T-helper 9 cell (primary cell): Measurements from ENCODE around the gene C2CD2.

Experiments used
- DNase-seq: peaks from one replicate; pipeline ENCODE4 v3.0.0-alpha.2; 2020

C2CD2 gene

DNA sequence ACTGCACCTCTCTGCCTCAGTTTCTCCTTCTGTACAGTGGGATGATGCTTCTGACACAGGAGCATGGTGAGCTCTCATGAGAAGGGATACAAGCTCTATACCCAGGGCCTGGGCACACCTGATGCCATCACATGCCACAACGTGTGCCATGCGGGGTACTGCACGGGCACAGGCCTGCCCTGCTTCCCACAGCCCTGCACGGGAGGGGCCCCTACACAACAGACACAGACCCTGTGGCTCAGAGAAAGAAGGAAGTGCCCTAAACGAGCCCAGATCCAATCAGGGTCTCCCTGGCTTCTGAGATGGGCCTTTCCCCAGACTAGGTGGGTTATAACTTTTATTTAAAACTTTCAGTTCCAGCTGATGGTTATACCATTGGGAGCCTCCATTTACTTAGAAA is 24.6 kb downstream of the C2CD2 start:
- DNase-seq, result no peak

DNA sequence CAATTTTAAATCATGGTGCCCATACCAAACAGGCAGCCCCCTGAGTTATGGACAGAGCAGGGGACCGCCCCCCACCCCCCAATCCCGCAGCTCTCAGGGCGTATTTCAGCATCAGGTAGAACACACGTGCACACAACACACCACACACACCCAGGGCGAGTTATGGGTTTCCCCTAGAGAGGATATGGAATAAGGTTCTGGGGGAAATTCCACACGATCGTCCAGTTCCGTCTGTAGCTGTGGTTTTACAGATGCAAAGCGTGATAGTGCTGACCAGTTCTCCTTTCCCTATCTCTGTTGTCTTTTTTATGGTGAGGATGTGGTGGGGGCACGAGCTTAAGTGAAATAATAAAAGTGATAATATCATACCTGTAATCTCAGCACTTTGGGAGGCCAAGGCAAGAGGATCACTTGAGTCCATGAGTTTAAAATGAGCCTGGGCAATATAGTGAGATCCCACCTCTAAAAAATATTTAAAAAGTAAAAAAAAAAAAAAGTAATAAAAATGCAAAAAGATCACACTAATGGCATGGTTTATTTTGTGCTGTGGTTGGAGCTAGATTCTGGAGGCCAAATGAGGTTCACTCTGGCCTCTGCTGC is 25.1 kb downstream of the C2CD2 start:
- no peak for DNase-seq

DNA sequence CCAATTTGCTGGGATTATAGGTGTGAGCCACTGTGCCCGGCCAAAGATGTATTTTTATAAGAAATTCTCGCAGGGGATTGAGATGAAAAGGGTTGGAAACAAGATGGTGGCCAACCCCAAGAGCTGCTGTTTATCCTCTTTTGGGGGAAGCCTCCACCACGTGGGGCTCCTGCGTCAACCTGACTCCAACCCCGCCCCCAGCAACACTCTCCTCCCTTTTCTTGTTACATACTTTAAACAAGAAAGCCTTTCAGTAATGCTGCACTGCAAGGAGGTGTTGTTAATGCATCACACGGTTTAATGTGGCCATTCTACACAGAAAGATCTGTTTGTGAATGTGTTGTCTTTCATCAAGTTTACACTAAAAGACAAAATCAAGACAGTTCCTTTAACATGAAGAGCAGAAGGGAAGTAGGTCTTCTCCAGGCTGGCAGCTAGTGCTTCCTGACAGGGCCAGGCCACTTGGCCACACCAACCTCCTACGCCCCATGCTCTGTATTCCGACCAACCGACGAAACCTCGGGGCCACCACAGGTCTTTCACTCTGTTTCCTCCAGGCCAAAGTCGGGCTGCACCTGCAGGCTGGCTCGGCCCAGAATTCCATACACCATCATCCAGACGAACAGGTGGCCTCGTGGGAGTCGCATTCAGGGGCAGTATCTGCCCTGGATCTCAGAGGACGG is 25.9 kb downstream of the C2CD2 start:
- DNase-seq, result no peak

DNA sequence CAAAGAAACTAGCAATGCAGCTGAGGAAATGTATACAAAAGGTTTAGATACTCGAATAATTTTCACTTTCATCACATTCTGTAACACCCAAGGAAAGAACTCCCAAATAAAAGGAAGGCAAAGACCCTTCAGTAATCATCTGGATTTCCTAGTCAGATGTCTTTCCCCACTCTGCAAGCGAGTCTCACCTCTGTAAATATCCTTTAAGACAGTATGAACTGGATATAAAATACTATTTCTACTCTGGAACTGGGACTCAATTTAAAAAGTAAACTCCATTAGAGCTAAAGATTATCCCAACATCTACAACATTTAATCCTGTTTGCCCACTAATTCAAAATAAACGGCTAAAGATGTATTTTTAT is 27.0 kb downstream of the C2CD2 start:
- no peak for DNase-seq

DNA sequence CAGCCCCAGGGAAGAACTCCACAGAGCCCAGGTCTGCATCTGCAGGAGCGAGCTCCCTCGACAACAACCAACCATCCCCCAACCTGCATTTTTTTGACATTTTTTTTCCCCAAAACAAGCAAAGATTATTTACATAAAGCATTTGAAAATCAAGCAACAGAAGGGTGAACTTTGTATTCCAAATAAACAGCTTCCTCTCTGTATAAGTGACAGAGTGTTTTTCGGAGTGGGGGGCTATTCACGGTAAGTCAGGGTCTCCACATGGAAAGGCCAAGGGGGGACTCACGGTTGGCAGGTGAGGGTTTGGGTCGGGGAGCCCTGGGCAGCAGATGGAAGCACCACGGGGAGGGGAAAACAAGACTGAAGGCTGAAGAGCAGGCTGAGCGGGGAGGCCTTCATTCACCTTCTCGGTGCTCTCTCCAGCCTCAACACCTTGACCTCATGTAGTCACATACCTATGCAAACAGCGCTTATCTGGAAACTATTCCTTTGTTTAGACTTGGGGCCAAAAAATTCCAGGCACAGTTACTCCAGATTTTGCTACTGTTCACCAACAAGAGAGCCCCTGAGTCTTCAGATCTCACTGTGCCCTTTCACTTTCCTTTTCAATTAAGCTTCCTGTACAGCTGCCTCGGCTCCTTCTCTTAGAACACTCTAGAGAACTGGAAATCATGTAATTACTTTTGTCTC is 27.6 kb downstream of the C2CD2 start:
- no peak for DNase-seq

DNA sequence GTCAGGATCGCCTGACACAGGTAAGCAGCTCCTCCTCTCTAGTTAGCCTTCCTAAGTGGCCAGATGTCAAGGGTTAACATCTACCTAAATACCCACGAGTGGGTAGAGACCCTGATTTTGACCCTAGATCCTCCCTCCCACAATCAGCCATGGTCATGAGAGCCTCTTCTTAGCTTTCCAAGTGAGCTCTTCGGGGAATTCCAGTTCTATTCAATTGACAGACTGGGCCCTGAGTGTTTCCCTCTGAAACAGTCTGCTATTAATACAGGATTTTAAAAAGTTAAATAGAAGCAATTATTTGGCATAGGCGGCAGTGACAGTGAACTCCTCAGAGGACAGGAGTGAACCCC is 28.1 kb downstream of the C2CD2 start:
- DNase-seq, result no peak

DNA sequence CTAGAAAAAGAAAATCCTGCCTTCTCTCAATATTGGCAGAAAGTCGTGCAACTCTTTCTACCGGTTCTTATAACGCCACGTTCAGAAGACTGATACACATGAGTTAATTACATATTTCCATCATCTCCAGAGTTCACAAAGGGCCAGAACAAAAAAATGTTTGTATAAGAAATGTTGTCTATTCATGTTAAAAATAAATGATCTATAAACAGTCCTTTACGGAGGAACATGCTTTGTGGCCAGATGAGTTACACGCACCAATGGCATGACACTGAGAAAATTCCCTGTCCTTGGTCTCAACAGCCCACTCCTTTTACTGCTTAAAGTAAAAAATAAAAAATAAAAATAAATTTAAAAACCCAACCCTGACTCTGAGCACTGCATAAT is 29.5 kb downstream of the C2CD2 start:
- no peak for DNase-seq

DNA sequence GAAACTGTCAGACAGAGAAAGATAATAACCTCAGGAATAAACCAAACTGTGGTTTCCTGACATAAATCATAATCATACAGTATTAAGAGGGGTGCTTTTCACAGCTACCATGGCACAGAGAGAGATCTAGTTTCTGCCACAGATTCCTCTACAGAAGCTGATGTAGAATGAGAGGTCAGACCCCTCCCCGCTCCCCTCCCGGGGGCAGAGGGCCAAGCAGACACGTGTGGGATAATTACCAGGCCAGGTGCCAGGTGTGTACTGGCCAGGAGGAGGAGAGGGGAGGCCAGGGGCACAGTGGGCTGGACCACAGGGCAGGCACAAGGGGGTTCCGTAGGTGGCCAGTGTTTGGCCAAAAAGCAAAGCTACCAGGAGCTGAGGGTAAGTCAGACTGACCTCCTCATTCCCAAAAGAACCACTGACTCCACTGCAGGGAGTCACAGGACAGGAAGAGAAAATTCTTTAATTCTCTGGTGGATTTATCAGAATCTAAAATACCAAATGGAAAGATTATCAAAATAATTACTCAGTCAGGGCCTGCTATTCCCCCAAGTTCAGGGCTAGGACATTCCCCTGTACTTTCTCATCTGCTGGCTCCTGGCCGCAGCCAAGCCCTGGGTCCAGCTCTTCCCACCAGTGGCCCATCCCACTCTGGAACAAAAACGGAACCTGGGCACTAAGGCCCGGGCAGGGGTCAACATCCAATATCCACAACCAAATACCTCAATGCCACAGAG is 30.0 kb downstream of the C2CD2 start:
- no peak for DNase-seq

DNA sequence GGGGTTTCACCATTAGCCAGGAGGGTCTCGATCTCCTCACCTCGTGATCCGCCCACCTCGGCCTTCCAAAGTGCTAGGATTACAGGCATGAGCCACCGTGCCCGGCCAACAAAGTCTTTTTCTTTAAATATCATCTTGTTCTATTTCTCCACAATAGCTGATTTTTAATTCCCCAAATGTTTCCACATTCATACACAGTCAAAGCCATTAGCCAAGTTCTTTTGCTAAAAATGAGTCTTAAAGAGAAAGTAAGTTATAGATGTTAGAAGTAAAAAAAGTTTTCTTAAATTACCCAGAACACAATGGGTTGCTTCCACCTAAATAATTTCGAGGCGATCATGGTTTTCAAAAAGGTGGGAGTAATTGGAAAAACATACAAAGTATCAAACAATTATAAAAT is 30.6 kb downstream of the C2CD2 start:
- DNase-seq, result no peak

DNA sequence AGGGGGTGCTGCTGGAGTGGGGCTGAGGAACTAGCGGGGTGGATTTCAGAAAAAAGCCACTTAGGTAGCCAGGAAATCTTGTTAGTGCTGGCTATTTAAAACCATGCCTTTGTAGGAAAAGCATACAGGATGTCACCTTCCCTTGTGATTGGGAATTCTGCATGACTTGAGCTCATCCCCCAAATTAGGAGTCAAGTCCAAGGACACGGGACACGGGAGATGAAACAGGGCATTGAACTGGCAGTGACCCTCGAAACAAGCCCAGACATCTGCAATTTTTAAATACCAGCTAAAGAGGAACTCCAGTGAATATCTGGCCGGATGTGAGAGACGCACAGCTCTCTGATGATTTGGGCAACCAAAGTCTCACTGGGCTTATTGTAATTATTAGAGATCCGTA is 32.8 kb downstream of the C2CD2 start:
- no peak for DNase-seq

DNA sequence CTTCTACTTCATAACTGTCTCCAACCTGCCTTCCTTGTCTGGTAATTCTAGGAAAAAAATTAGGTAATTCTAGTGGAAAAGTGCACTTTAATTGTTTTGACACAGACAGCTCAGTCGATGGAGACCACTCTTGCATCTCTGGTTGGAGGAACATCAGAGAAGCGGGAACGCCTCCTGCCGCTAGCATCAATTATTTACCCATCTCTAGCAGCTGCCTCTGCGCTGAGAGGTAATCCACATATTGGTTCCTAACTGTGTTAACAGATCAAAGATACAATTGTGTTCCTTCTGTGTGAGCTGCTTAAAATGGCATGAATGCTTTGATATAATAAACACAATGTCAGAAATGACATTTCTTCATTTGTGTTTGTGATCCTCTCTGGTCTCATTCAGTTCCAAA is 33.3 kb downstream of the C2CD2 start:
- DNase-seq, result no peak

DNA sequence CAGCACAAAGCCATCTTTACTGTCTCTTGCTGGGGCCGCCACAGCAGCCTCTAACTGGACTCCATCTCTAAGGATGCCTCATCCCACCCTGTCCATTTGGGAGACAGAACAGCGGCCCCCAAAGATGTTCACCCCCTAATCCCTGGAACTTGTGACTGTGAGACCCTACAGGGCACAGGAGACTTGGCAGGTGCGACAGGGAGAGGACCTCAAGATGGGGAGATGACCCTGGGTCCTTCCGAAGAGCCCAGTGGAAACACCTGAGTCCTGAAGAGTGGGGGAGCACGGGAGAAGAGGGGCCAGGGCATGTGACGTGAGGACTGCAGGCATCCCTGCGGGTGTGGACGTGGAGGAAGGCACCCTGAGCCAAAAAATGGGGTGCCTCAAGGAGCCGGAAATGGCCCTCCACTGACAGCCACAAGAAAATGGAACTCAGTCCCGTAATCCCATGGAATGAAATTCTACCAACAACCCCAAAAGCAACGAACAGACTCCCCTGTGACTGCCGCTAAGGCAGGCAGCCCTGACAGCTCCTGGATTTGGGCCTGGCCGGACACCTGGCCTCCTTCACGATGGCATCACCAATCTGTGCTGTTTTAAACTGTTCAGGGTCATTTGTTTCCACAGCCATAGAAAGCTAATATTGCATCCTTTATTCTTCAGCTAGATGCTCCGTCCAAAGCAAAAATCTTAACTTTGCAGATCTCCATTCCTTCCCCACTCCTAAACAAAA is 34.0 kb downstream of the C2CD2 start:
- DNase-seq, result no peak

DNA sequence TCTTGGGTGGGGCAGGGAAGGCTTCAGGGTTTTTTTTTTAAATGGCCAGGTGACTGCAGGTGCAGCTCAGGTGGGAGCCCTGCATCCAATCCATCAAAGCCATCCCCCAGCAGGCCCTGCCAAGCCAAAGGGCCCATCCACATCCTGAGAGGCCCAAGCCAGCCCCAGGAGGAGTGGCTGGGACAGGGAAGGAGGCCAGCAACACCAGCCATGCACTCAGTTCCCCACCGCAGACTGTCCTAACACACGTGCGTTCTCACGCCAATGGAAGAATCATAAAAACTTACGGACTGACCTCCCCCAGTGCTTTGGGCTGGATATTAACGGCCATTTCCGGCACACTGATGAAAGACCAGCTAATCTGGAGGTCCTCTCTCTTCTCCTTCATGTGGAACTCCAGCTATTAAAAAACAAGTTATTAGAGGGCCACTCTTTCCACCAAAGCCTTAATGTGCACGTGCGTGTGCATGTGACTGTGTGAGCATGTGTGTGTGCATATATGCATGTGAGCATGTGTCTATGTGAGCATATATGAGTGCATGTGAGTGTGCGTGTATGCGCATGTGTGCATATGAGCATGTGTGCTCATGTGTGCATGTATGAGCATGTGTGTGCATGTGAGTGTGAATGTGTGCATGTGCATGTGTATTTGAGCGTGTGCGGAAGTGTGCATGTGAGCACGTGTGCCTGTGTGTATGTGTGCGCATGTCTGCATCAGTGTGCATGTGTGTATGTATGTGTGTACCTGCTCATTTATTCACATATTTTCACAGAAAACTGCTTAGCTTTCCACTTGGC is 35.1 kb downstream of the C2CD2 start:
- DNase-seq, result no peak

DNA sequence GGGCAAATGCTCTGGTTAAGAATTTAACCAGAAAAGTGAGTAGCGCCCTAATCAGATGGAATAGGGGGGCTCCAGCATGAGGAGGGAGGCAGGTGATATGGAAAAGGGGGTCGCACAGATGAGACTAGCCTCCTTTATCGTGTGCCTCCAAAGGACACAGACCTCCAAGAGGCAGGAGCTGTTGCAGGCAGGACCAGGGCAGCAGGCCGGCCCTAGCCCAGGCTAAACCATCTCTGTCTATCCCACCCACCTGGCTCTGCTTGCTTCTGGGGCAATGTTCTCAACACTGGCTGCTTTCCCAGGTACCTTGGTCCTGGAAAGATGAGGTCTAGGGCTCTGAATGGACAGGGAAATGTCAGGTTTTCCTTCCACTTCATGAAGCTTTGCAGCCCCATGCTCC is 36.3 kb downstream of the C2CD2 start:
- DNase-seq, result no peak

DNA sequence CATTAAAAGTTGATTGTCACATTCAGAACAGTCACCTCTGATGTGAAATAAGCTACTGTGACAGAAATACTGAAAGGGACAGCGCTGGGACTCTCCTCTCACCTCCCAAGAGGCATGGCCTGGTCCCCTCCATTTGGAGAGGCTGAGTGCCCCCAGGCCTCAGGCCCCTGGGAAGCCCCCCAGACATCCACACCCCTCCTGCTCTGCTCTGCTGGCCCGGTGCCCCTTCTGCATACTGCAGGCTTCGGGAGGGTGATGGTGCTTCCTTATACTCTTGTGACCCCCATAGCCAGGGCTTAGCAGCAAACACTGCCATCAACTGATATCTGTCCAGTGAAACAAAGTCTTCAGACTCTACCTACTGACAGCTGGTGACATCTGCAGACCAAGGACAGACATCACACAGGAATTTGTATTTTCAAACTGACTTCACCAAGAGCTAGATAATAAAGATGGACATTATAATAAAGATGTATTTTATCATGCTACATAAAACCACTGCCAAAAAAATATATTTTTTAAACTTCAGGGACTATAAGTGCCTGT is 36.9 kb downstream of the C2CD2 start:
- no peak for DNase-seq

DNA sequence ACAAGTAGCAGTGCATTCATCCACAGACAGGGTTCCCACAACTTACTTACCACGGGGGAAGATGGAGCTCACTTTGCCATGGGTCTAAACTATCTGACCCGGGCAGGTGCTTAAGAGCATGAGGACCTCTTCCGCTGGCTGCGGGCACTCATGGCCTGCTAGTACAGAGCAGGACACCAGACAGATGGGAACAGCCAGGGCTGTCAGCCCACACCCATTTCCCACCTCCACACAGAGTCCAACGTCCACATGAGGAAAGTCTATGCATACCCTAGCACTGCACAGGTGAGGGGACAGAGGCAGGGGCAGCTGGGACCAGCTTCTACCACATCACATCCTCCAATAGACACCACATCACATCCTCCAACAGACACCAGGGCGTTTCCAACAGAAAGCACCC is 38.9 kb downstream of the C2CD2 start:
- DNase-seq, result no peak

DNA sequence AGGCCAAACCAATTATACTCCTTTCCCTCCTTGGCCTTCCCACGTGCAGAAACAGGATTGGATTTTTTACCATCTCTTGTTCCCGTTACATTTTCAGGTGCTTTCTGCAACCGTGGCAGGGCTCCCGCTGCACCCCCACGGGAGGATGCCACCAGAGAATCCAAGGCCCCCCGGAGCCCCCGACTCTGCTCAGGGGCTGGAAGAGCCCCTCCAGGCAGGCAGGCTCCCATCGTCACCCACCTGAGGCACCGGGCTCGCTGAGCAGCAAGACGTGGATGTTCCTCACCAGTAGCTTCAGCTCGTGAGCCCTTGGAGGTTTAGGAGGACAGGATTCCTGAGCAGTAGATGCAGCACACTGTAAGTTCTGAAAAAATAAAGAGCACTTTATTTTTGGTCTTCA is 39.5 kb downstream of the C2CD2 start:
- DNase-seq, result no peak

DNA sequence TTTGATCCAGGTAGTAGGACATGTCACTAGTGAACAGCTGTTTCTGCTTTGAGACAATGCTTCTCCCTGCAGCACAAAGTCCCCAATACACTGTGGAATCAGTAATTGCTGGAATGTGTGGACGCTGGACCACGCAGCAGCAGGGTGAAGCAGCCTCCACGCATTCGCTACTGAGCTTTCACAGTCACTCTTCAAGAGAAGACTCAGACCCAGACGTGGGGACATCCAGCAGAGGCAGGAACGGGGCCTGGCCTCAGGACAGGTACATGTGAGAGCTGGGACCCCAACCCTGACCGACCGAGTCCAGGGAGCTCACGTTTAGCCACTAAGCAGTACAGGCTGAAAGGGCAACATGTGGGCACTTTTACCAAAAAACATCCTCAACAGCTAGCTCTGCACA is 40.6 kb downstream of the C2CD2 start:
- DNase-seq, result no peak

DNA sequence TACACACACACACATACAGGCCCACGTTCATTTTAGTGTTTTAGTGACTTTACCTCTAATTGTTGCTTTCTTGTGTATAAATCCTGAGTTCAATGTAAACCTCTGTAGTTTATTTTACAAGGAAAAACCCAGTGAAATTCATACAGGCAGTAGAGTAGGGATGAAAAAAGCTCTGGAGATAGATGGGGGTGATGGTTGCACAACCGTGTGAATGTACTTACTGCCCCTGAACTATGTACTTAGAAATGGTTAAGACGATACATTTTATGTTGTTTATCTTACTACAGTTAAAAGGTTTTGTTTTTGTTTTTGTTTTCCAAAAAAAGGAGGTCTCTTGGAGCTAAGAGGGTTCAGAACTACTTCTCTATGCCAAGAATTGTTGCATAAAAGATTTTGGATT is 45.0 kb downstream of the C2CD2 start:
- DNase-seq, result no peak

DNA sequence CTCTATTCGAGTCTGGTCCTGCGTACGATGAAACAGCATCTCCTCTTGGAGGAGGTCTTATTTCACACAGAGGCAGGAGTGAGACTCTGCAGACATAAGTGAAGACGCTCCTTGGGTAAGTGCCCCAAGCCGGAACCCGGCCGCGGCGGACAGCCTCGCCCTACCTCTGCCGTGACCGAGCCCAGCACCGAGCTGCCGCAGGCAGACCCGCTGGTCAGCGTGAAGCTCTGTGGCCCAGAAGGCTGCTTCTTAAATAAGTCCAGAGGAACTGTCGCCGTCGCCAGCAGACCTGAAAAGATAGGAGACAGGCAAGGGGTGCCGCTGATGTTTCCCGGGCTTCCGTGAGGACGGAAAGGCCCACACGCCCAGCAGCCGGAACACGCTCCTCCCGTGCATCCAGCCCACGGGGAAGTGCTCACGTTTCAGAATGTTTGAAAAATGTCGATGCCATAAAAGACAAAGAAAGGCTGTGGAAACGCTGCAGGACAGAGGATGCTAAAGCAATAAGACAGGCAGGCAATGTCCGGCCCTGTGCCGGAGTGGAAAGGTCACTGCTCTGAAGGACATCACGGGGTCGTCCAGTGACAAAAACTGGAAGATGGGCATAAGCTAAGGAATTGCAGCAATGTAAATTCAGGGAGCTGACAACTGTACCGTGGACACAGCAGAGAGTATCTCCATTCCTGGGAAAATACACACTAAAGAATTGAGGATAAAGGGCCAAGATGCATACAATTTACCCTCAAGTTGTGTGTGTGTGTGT is 46.1 kb downstream of the C2CD2 start:
- no peak for DNase-seq

DNA sequence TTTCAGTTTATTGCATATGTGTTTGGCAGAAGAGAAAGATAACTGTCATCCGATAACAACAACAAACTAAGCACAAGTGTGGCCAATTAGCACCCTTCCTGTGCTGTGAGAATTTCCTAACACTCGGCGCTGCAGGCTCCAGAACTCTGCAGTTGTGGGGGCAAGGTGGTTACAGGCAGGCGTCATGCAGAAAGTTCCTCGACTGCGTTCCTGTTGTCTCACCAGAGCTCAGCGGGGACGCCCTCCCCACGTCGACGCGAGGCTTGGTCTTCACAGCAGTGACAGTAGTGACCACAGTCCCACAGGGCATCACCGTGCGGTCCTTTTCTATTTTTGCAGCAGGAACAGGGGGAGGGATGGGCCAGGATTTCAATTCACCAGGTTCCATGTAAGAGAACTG is 47.0 kb downstream of the C2CD2 start:
- no peak for DNase-seq
